Neuronal stem cell (in vitro differentiated cells): ENCODE results near the gene PSMC2.
"Not testable (repeated sequence)": the region's sequence is repeated elsewhere in the genome, so short reads cannot be mapped to it uniquely, and the experiment has no call there.

ENCODE experiments used
- DNase-seq: peaks from one replicate; pipeline ENCODE4 v3.0.0-alpha.2; 2013; ENCODE audit warnings: low spot score
- H2AFZ ChIP-seq: one replicate; pipeline ENCODE4 v1.6.1; 2013; ENCODE audit warnings: mild to moderate bottlenecking, low read length, inconsistent platforms
- H2AK5ac ChIP-seq: 2 replicates; pipeline ENCODE4 v1.6.1; 2013; ENCODE audit warnings: low read depth, mild to moderate bottlenecking, inconsistent platforms, low read length, moderate library complexity, mixed read lengths
- H2BK120ac ChIP-seq: 2 replicates; pipeline ENCODE4 v1.6.1; 2013; ENCODE audit warnings: low read depth, mild to moderate bottlenecking, inconsistent platforms, low read length, moderate library complexity, mixed read lengths
- H2BK12ac ChIP-seq: one replicate; pipeline ENCODE4 v1.6.1; 2013; ENCODE audit warnings: low read length, inconsistent platforms
- H2BK15ac ChIP-seq: 2 replicates; pipeline ENCODE4 v1.6.1; 2013; ENCODE audit warnings: mild to moderate bottlenecking, low read length, inconsistent platforms, mixed read lengths
- H2BK5ac ChIP-seq: one replicate; pipeline ENCODE4 v1.6.1; 2013; ENCODE audit warnings: inconsistent platforms, mild to moderate bottlenecking, low read length, moderate library complexity
- H3K14ac ChIP-seq: one replicate; pipeline ENCODE4 v1.6.1; 2013; ENCODE audit warnings: low read length, inconsistent platforms
- H3K18ac ChIP-seq: 2 replicates; pipeline ENCODE4 v1.6.1; 2013; ENCODE audit warnings: low read length, inconsistent platforms
- H3K23ac ChIP-seq: 2 replicates; pipeline ENCODE4 v1.6.1; 2013; ENCODE audit warnings: low read depth, mild to moderate bottlenecking, mixed read lengths, low read length, inconsistent platforms; ENCODE audit not compliant: poor library complexity
- H3K27ac ChIP-seq: replicated peaks from 3 replicates; pipeline ENCODE4 v1.5.1; 2013; ENCODE audit warnings: low read length, inconsistent platforms
- H3K27me3 ChIP-seq, 3 experiments: 2 replicates each; pipeline ENCODE4 v1.6.1; 2013; ENCODE audit warnings: low read length in 3 of 3, mild to moderate bottlenecking in 2 of 3, inconsistent platforms in 1 of 3, low read depth in 1 of 3, mixed read lengths in 1 of 3, moderate library complexity in 1 of 3; ENCODE audit not compliant: control insufficient read depth in 3 of 3, insufficient read depth in 3 of 3
- H3K36me3 ChIP-seq, 2 donors: replicated peaks in 1 of 2; 2 replicates each; pipeline ENCODE4 v1.6.1; 2013; ENCODE audit warnings: low read length in 2 of 2; ENCODE audit not compliant: control insufficient read depth in 2 of 2, insufficient read depth in 2 of 2
- H3K4ac ChIP-seq: 2 replicates; pipeline ENCODE4 v1.6.1; 2013; ENCODE audit warnings: inconsistent platforms, mild to moderate bottlenecking, low read length, moderate library complexity
- H3K4me1 ChIP-seq, 2 donors: 1 replicate in 1 of 2; 2 replicates in 1 of 2; pipeline ENCODE4 v1.6.1; 2013; ENCODE audit warnings: low read length in 2 of 2, low read depth in 1 of 2; ENCODE audit not compliant: control insufficient read depth in 2 of 2, insufficient read depth in 1 of 2
- H3K4me2 ChIP-seq: one replicate; pipeline ENCODE4 v1.6.1; 2013; ENCODE audit warnings: mild to moderate bottlenecking, low read length, inconsistent platforms; ENCODE audit not compliant: insufficient read depth, poor library complexity, severe bottlenecking
- H3K4me3 ChIP-seq, 2 donors: 2 replicates each; pipeline ENCODE4 v1.5.1; 2013; ENCODE audit warnings: low read length in 2 of 2, mild to moderate bottlenecking in 2 of 2, inconsistent platforms in 1 of 2, moderate library complexity in 1 of 2
- H3K79me1 ChIP-seq: one replicate; pipeline ENCODE4 v1.6.1; 2013; ENCODE audit warnings: low read depth, mild to moderate bottlenecking, inconsistent platforms, low read length, moderate library complexity
- H3K9ac ChIP-seq: one replicate; pipeline ENCODE4 v1.6.1; 2013; ENCODE audit warnings: mild to moderate bottlenecking, low read depth, low read length, inconsistent platforms; ENCODE audit not compliant: poor library complexity
- H3K9me3 ChIP-seq, 2 donors: replicated peaks in 1 of 2; 2 replicates each; pipeline versions ENCODE3 to v1.6.1; 2013; ENCODE audit warnings: low read length in 2 of 2, mild to moderate bottlenecking in 2 of 2, inconsistent platforms in 1 of 2, low read depth in 1 of 2, mixed read lengths in 1 of 2, moderate library complexity in 1 of 2; ENCODE audit not compliant: control insufficient read depth in 2 of 2, insufficient read depth in 1 of 2
- H4K8ac ChIP-seq: one replicate; pipeline ENCODE4 v1.6.1; 2013; ENCODE audit warnings: low read depth, mild to moderate bottlenecking, inconsistent platforms, low read length, moderate library complexity
- H4K91ac ChIP-seq: one replicate; pipeline ENCODE4 v1.6.1; 2013; ENCODE audit warnings: low read length, low read depth, mild to moderate bottlenecking, inconsistent platforms; ENCODE audit not compliant: poor library complexity
- WGBS, 2 donors: extraction: QIAGEN DNeasy Blood & Tissue Kit; methylation state at CpG; one replicate each; pipeline ENCODE4 v1.1.7; 2013; ENCODE audit warnings: missing lambda C conversion rate in 2 of 2, mixed read lengths in 1 of 2; ENCODE audit not compliant: insufficient read length in 2 of 2, insufficient replicate concordance in 1 of 2; ENCODE audit errors: extremely low coverage in 2 of 2; 5-methylcytosine and 5-hydroxymethylcytosine counted together

Gene PSMC2

DNA sequence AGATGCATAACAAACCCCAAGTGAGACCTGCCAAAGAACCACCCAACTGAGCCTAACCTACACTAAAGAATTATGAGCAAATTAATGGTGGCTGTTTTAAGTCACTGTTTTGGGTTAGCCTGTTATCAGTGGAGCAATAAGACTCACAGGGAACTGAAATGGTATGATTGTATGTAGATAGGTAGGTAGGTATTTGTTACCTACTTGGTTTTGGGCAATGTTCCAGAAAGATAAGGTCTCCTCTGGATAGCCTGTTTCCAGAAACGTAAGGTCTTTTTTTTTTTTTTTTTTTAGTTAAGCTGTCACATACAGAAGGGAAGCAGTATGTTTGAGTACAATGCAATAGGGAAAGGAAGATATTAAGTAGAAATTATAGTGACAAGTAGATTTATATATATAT lies 47.6 kb downstream of the PSMC2 start:
- no peak overlapping the region for H2AK5ac ChIP-seq
- no peaks in the 10 kb centered on the region for H3K9me3 ChIP-seq
- no peak overlapping the region for H3K4ac ChIP-seq
- no peaks in the 10 kb centered on the region for H3K4me1 ChIP-seq
- no peak overlapping the region for H3K9ac ChIP-seq
- H3K36me3 ChIP-seq: no peaks in the 10 kb centered on the region
- H3K14ac ChIP-seq: no peak overlapping the region
- H4K8ac ChIP-seq: no peak overlapping the region
- no peak overlapping the region for H2BK15ac ChIP-seq
- no peak overlapping the region for H2AFZ ChIP-seq
- no peak overlapping the region for H2BK12ac ChIP-seq
- H3K27ac ChIP-seq: no peak overlapping the region
- H3K4me3 ChIP-seq: no peak overlapping the region
- no peak overlapping the region for H3K4me2 ChIP-seq
- no peak overlapping the region for H2BK5ac ChIP-seq
- no CpG with 5 or more reads among the region's 1 CpG for WGBS, 2 donors
- H2BK120ac ChIP-seq: no peak overlapping the region
- no peak overlapping the region for H3K18ac ChIP-seq
- no peak for DNase-seq
- H4K91ac ChIP-seq: no peak overlapping the region
- no peaks in the 10 kb centered on the region for H3K27me3 ChIP-seq
- no peak overlapping the region for H3K23ac ChIP-seq
- H3K79me1 ChIP-seq: no peaks in the 10 kb centered on the region

DNA sequence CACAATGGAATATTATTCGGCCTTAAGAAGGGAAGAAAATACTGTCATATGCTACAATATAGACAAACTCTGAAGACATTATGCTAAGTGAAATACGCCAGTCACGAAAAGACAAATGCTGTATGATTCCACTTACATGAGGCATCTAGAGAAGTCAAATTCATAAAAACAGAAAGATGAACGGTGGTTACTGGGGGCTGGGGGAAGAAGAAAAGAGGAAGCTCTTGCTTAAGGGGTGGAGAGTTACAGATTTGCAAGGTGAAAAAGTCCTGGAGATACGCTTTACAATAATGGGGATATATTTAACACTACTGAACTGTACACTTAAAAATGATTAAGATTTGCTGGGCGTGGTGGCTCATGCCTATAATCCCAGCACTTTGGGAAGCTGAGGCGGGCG lies 49.0 kb downstream of the PSMC2 start:
- Histone ChIP-seq H2AK5ac (no peak overlapping the region), H3K23ac (no peak overlapping the region), H2BK120ac (no peak overlapping the region), H3K27ac (no peak overlapping the region), H3K27me3 (no peaks in the 10 kb centered on the region), H4K91ac (no peak overlapping the region), H2BK15ac (no peak overlapping the region), H3K79me1 (no peaks in the 10 kb centered on the region), H3K18ac (no peak overlapping the region), H3K4me1 (no peaks in the 10 kb centered on the region), H4K8ac (no peak overlapping the region), H3K9ac (no peak overlapping the region), H3K36me3 (no peaks in the 10 kb centered on the region), H3K4ac (no peak overlapping the region), H3K4me2 (no peak overlapping the region), H2BK5ac (no peak overlapping the region), H2AFZ (no peak overlapping the region), H3K9me3 (no peaks in the 10 kb centered on the region), H2BK12ac (no peak overlapping the region), H3K14ac (no peak overlapping the region), H3K4me3 (no peak overlapping the region)
- DNase-seq: no peak
- WGBS, 2 donors: no CpG with 5 or more reads among the region's 8 CpGs

DNA sequence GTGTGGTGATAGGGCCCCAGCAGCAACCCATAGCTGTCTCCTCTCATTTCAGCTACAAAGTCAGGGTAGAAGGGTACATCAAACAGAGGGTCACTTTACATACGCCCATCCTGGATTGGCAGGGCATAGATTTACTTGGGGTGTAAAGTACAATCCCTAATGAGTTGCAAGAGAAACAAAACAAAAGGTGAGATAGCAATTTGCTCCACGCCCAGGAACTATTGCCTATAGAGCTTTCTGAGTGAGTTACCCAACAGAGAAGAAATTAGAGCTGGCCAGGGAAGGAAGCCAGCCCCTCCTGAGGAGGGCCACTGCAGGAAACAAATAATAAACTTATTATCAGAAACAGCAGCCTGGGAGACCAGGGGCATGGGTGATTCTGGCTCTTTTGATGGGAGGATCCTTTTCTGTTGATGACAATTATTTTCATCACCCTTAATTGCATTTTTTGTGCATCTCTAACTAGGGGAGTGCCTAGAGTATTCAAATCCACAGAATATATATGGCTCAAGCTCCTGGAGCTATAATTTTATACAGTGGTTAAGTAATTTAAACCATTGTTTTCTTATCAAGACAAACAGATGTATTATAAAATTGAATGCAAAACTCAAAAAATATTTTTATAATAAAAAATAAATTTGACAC lies 51.2 kb downstream of the PSMC2 start:
- no peak overlapping the region for H3K4me3 ChIP-seq
- no CpG with 5 or more reads among the region's 2 CpGs for WGBS, 2 donors
- no peaks in the 10 kb centered on the region for H3K27me3 ChIP-seq
- no peak overlapping the region for H4K8ac ChIP-seq
- no peak overlapping the region for H3K23ac ChIP-seq
- H3K4ac ChIP-seq: no peak overlapping the region
- no peak overlapping the region for H2BK12ac ChIP-seq
- no peak for DNase-seq
- H3K14ac ChIP-seq: no peak overlapping the region
- H3K4me2 ChIP-seq: no peak overlapping the region
- no peak overlapping the region for H4K91ac ChIP-seq
- no peak overlapping the region for H2BK15ac ChIP-seq
- H3K27ac ChIP-seq: no peak overlapping the region
- H2BK120ac ChIP-seq: no peak overlapping the region
- H3K9me3 ChIP-seq: no peaks in the 10 kb centered on the region
- no peak overlapping the region for H3K9ac ChIP-seq
- H2AK5ac ChIP-seq: no peak overlapping the region
- no peak overlapping the region for H3K18ac ChIP-seq
- H3K79me1 ChIP-seq: no peaks in the 10 kb centered on the region
- H3K4me1 ChIP-seq: no peaks in the 10 kb centered on the region
- no peak overlapping the region for H2BK5ac ChIP-seq
- H3K36me3 ChIP-seq: no peaks in the 10 kb centered on the region
- no peak overlapping the region for H2AFZ ChIP-seq

DNA sequence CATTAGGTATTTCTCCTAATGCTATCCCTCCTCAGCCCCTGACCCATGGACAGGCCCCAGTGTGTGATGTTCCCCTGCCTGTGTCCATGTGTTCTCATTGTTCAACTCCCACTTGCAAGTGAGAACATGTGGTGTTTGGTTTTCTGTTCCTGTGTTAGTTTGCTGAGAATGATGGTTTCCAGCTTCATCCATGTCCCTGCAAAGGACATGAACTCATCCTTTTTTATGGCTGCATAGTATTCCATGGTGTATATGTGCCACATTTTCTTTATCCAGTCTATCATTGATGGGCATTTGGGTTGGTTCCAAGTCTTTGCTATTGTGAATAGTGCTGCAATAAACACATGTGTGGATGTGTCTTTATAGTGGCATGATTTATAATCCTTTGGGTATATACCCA lies 52.2 kb downstream of the PSMC2 start:
- H3K27me3 ChIP-seq, H3K14ac ChIP-seq, H2BK5ac ChIP-seq, H3K18ac ChIP-seq, H2BK120ac ChIP-seq, H3K79me1 ChIP-seq, H4K91ac ChIP-seq, H3K9me3 ChIP-seq, H2AK5ac ChIP-seq, H3K4me2 ChIP-seq, H4K8ac ChIP-seq, H3K4ac ChIP-seq, H3K9ac ChIP-seq, H2AFZ ChIP-seq, H2BK12ac ChIP-seq, H2BK15ac ChIP-seq, H3K27ac ChIP-seq, H3K36me3 ChIP-seq, DNase-seq, H3K4me3 ChIP-seq, H3K4me1 ChIP-seq, H3K23ac ChIP-seq: not testable (repeated sequence)
